A549 (cell line): ENCODE measurements around the gene TREH. TPM values are rescaled to one million over a fixed set of nuclear protein-coding genes. Genes with fewer than 3 reads are reported as not detected.

Source experiments
- ATAC-seq, 2 experiments: fragments of 200-7000 bp in 1 of 2; fragments of >200 bp in 1 of 2; cut with Nextera tagmentation in 1 of 2; cut with Tn5 transposase in 1 of 2; 3 replicates each; pipeline versions ENCODE4 v1.8.0 to v1.9.1; 2018 to 2020; ENCODE audit warnings: mild to moderate bottlenecking in 1 of 2, moderate library complexity in 1 of 2
- CTCF ChIA-PET: fragments of 300-600 bp; sonication (Branson Sonifier 250); formaldehyde crosslinking; extraction: SDS; loops from one replicate; lab custom pipeline; 2021; ENCODE audit warnings: antibody characterized with exemption, inconsistent platforms; lab: Yijun Ruan, JAX
- POLR2A ChIA-PET: fragments of 350-600 bp; formaldehyde crosslinking; extraction: SDS; loops from one replicate; lab custom pipeline; 2021; ENCODE audit warnings: antibody characterized with exemption, inconsistent platforms; lab: Yijun Ruan, JAX
- DNase-seq, 2 experiments: peaks; one replicate each; pipeline versions ENCODE4 v3.0.0 to v3.0.0-alpha.2; 2011 to 2016; ENCODE audit warnings: low read depth in 1 of 2, low spot score in 1 of 2
- FAIRE-seq: peaks from 2 replicates; lab custom pipeline; 2011; peaks lifted over from hg19 to GRCh38; lab: Jason Lieb, UNC
- H3K27ac ChIP-seq, 2 experiments: fragments of >200 bp; sonication (Bioruptor Twin); formaldehyde crosslinking; 3 replicates each; pipeline ENCODE4 v1.5.1; 2016 to 2017
- H3K4me1 ChIP-seq: fragments of >200 bp; sonication (Bioruptor Twin); formaldehyde crosslinking; 3 replicates; pipeline ENCODE4 v1.6.1; 2016
- H3K4me2 ChIP-seq: fragments of >200 bp; sonication (Bioruptor Twin); formaldehyde crosslinking; 3 replicates; pipeline ENCODE4 v1.6.1; 2016
- H3K4me3 ChIP-seq: fragments of >200 bp; sonication (Bioruptor Twin); formaldehyde crosslinking; 3 replicates; pipeline ENCODE4 v1.5.1; 2016
- H3K9me3 ChIP-seq: fragments of >200 bp; sonication (Bioruptor Twin); formaldehyde crosslinking; 3 replicates; pipeline ENCODE4 v1.6.1; 2016
- BHLHE40 ChIP-seq: IDR thresholded peaks from 2 replicates; pipeline ENCODE4 v1.6.1; 2012; ENCODE audit warnings: low read depth, low read length, inconsistent platforms
- CBX2 ChIP-seq: fragments of 200-600 bp; sonication (generic); IDR thresholded peaks from 2 replicates; pipeline ENCODE4 v1.6.1; 2016; ENCODE audit warnings: low read depth, mild to moderate bottlenecking, borderline replicate concordance
- EHMT2 ChIP-seq: fragments of 200-600 bp; sonication (generic); IDR thresholded peaks from 2 replicates; pipeline ENCODE4 v1.6.1; 2016; ENCODE audit warnings: antibody characterized with exemption, low read depth, mild to moderate bottlenecking, moderate library complexity
- EP300 ChIP-seq, 2 experiments: fragments of >200 bp; sonication (Bioruptor Twin); formaldehyde crosslinking; IDR thresholded peaks; 2 replicates in 1 of 2; 3 replicates in 1 of 2; pipeline ENCODE4 v1.6.1; 2016 to 2017
- ESRRA ChIP-seq: fragments of 150-350 bp; IDR thresholded peaks from 2 replicates; pipeline ENCODE4 v1.6.1; 2014; ENCODE audit warnings: mild to moderate bottlenecking, low read length, borderline replicate concordance
- FOSL2 ChIP-seq, 2 experiments: fragments of 450-650 bp in 1 of 2; fragments of >200 bp in 1 of 2; sonication (Bioruptor Twin) in 1 of 2; formaldehyde crosslinking; IDR thresholded peaks; 2 replicates each; pipeline versions ENCODE4 v1.5.0 to v1.6.1; 2016 to 2020; ENCODE audit warnings: mild to moderate bottlenecking in 1 of 2, moderate library complexity in 1 of 2
- GATA3 ChIP-seq: IDR thresholded peaks from 2 replicates; pipeline ENCODE4 v1.6.1; 2012; ENCODE audit warnings: borderline replicate concordance
- HEYL ChIP-seq: fragments of 250-450 bp; sonication (Bioruptor Pico); IDR thresholded peaks from 2 replicates; pipeline ENCODE4 v1.8.0; 2021; ENCODE audit warnings: mild to moderate bottlenecking, moderate library complexity
- HOXB13 ChIP-seq: fragments of 250-450 bp; sonication (Bioruptor Pico); IDR thresholded peaks from 2 replicates; pipeline ENCODE4 v1.5.0; 2020; ENCODE audit warnings: low read depth, mild to moderate bottlenecking, moderate library complexity
- JUNB ChIP-seq: fragments of >200 bp; sonication (Bioruptor Twin); formaldehyde crosslinking; IDR thresholded peaks from 2 replicates; pipeline ENCODE4 v1.6.1; 2016
- KDM5A ChIP-seq: fragments of 200-600 bp; sonication (generic); IDR thresholded peaks from 2 replicates; pipeline ENCODE4 v1.6.1; 2016; ENCODE audit warnings: antibody characterized with exemption, mild to moderate bottlenecking
- MAZ ChIP-seq: fragments of 150-350 bp; IDR thresholded peaks from 2 replicates; pipeline ENCODE4 v1.6.1; 2014; ENCODE audit warnings: antibody characterized with exemption, low read depth, low read length, borderline replicate concordance
- NFE2L2 ChIP-seq: fragments of 150-350 bp; conservative IDR thresholded peaks from 2 replicates; pipeline ENCODE4 v1.6.1; 2014; ENCODE audit warnings: low read length
- PHF8 ChIP-seq: fragments of 200-600 bp; sonication (generic); IDR thresholded peaks from 2 replicates; pipeline ENCODE4 v1.6.1; 2016; ENCODE audit warnings: low read depth, mild to moderate bottlenecking, antibody characterized with exemption, moderate library complexity, borderline replicate concordance
- POLR2A ChIP-seq: IDR thresholded peaks from 2 replicates; pipeline ENCODE4 v1.6.1; 2012; ENCODE audit warnings: mild to moderate bottlenecking, low read length
- RAD21 ChIP-seq, 2 experiments: fragments of >200 bp in 1 of 2; sonication (Bioruptor Twin) in 1 of 2; formaldehyde crosslinking in 1 of 2; IDR thresholded peaks in 1 of 2; conservative IDR thresholded peaks in 1 of 2; 2 replicates in 1 of 2; 3 replicates in 1 of 2; pipeline ENCODE4 v1.6.1; 2012 to 2018; ENCODE audit warnings: inconsistent platforms in 1 of 2
- RCOR1 ChIP-seq: fragments of 150-350 bp; IDR thresholded peaks from 2 replicates; pipeline ENCODE4 v1.6.1; 2014; ENCODE audit warnings: antibody characterized with exemption, low read length, low read depth
- RFX5 ChIP-seq: fragments of 450-650 bp; IDR thresholded peaks from 2 replicates; pipeline ENCODE4 v1.7.1; 2014; ENCODE audit warnings: antibody characterized with exemption, mild to moderate bottlenecking, moderate library complexity
- SREBF2 ChIP-seq: fragments of 450-650 bp; IDR thresholded peaks from 2 replicates; pipeline ENCODE4 v1.6.1; 2014; ENCODE audit warnings: mild to moderate bottlenecking, moderate library complexity
- ZC3H11A ChIP-seq: fragments of 450-650 bp; IDR thresholded peaks from 2 replicates; pipeline ENCODE4 v1.6.1; 2014; ENCODE audit warnings: antibody characterized with exemption, mild to moderate bottlenecking
- ZFP36 ChIP-seq: fragments of 450-650 bp; IDR thresholded peaks from 2 replicates; pipeline ENCODE4 v1.6.1; 2014; ENCODE audit warnings: borderline replicate concordance; ENCODE audit not compliant: partially characterized antibody
- ZNF302 ChIP-seq: fragments of 250-450 bp; sonication (Bioruptor Pico); IDR thresholded peaks from 2 replicates; pipeline ENCODE4 v1.9.0; 2021; ENCODE audit warnings: inconsistent platforms, mild to moderate bottlenecking, moderate library complexity
- WGBS: methylation state at CpG from one replicate; pipeline ENCODE4 v1.1.6; 2017; ENCODE audit errors: missing lambda C conversion rate; 5-methylcytosine and 5-hydroxymethylcytosine counted together
- polyA plus RNA-seq, 4 experiments: library from polyadenylated mRNA; depleted of rRNA in 3 of 4; stranded (reverse); fragments of >200 nt; fragmentation: RNase III in 1 of 4; extraction: RNeasy Plus Mini Kit Qiagen cat#74134 plus additional on column Dnase treatment in 1 of 4; gene quantifications; 2 replicates in 3 of 4; 3 replicates in 1 of 4; pipeline ENCODE4 v1.2.3, GENCODE V29; 2011 to 2017
- TF ChIP-seq, protein P1 (sequence below): fragments of >200 bp; sonication (Bioruptor Twin); formaldehyde crosslinking; IDR thresholded peaks from 3 replicates; pipeline ENCODE4 v1.5.1; 2016
- TF ChIP-seq, protein P2 (sequence below): IDR thresholded peaks from 2 replicates; pipeline ENCODE4 v1.6.1; 2012; ENCODE audit warnings: low read depth, borderline replicate concordance
- TF ChIP-seq, protein P3 (sequence below): IDR thresholded peaks from 2 replicates; pipeline ENCODE4 v1.6.1; 2012
- TF ChIP-seq, protein P4 (sequence below): fragments of 450-650 bp; IDR thresholded peaks from 2 replicates; pipeline ENCODE4 v1.6.1; 2014; ENCODE audit warnings: antibody characterized with exemption
- TF ChIP-seq, protein P5 (sequence below): fragments of 250-450 bp; sonication (Bioruptor Pico); IDR thresholded peaks from 2 replicates; pipeline ENCODE4 v1.5.0; 2021; ENCODE audit warnings: mild to moderate bottlenecking, moderate library complexity, borderline replicate concordance

TREH gene
- polyA plus RNA-seq, 2 of the 4 experiments (the other 2 are of a cell fraction) = 0.06 TPM; not detected in 1

DNA sequence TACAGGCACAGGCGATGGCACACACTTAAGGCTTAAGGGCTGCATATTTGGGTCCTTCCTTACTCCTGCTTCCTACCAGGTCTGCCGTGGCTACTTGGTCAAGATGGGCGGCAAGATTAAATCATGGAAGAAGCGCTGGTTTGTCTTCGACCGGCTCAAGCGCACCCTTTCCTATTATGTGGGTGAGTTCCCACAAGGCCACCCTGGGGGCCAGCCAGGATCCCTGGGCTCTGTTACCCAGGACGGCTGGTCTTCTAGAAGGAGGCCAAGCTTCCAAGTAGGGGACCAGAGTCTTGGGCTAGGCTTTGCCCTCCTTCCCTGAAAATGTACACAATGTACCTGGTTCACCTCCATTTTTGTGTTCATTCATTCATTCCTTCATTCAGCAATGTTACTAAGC lies 29.1 kb downstream of the TREH start:
- WGBS = 92% methylated on average over 7 of the region's 8 CpGs
- DNase-seq = no peak
- Histone ChIP-seq H3K4me3 (no peak overlapping the region), H3K27ac (no peak overlapping the region), H3K9me3 (no peaks in the 10 kb centered on the region), H3K4me1 (no peaks in the 10 kb centered on the region), H3K4me2 (no peak overlapping the region)
- CTCF ChIA-PET = interaction anchor here (1.3 kb wide), 1 partner anchor 10 kb away, joined by 4 read pairs; no protein-coding TSS in a partner anchor
- no peak for ATAC-seq
- TF ChIP-seq RFX5 (no peak), JUNB (no peak), SREBF2 (no peak), GATA3 (no peak), RCOR1 (no peak), ZNF302 (CRISPR knock-in tag) (no peak), CBX2 (no peak), PHF8 (no peak), NFE2L2 (no peak), BHLHE40 (no peak), ESRRA (no peak), EP300 (IDR thresholded peaks at IDR 0.05) (no peak), POLR2A (no peak)
- TF ChIP-seq, protein P1, sequence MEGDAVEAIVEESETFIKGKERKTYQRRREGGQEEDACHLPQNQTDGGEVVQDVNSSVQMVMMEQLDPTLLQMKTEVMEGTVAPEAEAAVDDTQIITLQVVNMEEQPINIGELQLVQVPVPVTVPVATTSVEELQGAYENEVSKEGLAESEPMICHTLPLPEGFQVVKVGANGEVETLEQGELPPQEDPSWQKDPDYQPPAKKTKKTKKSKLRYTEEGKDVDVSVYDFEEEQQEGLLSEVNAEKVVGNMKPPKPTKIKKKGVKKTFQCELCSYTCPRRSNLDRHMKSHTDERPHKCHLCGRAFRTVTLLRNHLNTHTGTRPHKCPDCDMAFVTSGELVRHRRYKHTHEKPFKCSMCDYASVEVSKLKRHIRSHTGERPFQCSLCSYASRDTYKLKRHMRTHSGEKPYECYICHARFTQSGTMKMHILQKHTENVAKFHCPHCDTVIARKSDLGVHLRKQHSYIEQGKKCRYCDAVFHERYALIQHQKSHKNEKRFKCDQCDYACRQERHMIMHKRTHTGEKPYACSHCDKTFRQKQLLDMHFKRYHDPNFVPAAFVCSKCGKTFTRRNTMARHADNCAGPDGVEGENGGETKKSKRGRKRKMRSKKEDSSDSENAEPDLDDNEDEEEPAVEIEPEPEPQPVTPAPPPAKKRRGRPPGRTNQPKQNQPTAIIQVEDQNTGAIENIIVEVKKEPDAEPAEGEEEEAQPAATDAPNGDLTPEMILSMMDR = no peak
- no peak for FAIRE-seq
- POLR2A ChIA-PET = no interaction called here

DNA sequence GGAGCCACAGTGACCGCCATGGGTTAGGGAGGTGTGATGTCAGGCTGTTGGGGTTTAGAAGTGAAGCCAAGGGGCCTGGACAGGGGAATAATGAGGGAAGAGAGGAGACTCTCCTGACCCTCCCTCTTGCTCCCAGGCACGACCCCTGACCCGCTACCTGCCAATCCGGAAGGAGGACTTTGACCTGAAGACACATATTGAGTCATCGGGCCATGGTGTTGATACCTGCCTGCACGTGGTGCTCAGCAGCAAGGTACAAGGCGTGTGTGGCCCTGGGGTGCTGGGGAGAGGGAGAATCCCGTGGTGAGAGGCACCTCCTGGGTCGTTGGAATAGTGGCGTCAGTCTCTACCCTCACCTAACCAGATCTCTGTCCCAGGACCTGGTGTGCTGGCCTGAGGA lies 29.5 kb downstream of the TREH start:
- DNase-seq (no peak), FAIRE-seq (no peak), ATAC-seq (no peak)
- Histone ChIP-seq H3K4me1 (no peaks in the 10 kb centered on the region), H3K4me2 (no peak overlapping the region), H3K9me3 (no peaks in the 10 kb centered on the region), H3K4me3 (no peak overlapping the region), H3K27ac (no peak overlapping the region)
- CTCF ChIA-PET = no interaction called here
- WGBS = 75% methylated on average over 10 of the region's 10 CpGs
- TF ChIP-seq JUNB = no peak
- no peak for TF ChIP-seq HOXB13
- no peak for TF ChIP-seq KDM5A
- TF ChIP-seq EHMT2 = no peak
- TF ChIP-seq, protein P1 = no peak
- TF ChIP-seq ZC3H11A = no peak
- no peak for TF ChIP-seq RAD21 (conservative IDR thresholded peaks at IDR 0.05 in 1 of 2, IDR thresholded peaks at IDR 0.05 in 1 of 2)
- no peak for TF ChIP-seq NFE2L2
- TF ChIP-seq, protein P2, sequence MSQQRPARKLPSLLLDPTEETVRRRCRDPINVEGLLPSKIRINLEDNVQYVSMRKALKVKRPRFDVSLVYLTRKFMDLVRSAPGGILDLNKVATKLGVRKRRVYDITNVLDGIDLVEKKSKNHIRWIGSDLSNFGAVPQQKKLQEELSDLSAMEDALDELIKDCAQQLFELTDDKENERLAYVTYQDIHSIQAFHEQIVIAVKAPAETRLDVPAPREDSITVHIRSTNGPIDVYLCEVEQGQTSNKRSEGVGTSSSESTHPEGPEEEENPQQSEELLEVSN = no peak
- TF ChIP-seq, all 56 proteins: peak for 0
- POLR2A ChIA-PET = no interaction called here

DNA sequence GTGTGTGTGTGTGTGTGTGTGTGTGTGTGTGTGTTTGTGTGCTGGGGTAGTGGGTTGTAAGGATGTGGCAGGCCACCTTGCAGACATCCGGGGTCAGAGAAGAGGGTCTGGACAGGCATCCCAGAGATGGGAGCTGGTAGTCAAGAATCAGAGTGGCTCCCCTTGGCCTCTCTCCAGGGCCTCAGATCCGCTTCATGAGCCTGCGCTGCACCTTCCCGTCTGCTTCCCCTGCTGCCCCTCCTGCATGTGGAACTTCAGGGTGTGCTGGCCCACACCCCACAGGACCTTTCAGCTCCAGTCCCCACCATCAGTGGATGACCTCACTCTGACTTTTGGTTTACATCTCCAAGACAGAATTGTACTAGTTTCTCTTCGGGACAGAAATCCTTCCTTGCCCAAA lies 31.2 kb downstream of the TREH start:
- POLR2A ChIA-PET = no interaction called here
- no peak overlapping the region for H3K4me2 ChIP-seq
- no peak for TF ChIP-seq FOSL2 (IDR thresholded peaks at IDR 0.05)
- TF ChIP-seq FOSL2 (CRISPR knock-in tag; IDR thresholded peaks at IDR 0.05) = no peak
- no peak for TF ChIP-seq HEYL (CRISPR knock-in tag)
- TF ChIP-seq GATA3 = no peak
- TF ChIP-seq POLR2A = no peak
- no peak for TF ChIP-seq ZFP36
- TF ChIP-seq, protein P3, sequence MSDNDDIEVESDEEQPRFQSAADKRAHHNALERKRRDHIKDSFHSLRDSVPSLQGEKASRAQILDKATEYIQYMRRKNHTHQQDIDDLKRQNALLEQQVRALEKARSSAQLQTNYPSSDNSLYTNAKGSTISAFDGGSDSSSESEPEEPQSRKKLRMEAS = no peak
- TF ChIP-seq ESRRA = no peak
- no peak for TF ChIP-seq MAZ
- TF ChIP-seq, protein P4, sequence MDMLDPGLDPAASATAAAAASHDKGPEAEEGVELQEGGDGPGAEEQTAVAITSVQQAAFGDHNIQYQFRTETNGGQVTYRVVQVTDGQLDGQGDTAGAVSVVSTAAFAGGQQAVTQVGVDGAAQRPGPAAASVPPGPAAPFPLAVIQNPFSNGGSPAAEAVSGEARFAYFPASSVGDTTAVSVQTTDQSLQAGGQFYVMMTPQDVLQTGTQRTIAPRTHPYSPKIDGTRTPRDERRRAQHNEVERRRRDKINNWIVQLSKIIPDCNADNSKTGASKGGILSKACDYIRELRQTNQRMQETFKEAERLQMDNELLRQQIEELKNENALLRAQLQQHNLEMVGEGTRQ = no peak
- TF ChIP-seq, protein P5, sequence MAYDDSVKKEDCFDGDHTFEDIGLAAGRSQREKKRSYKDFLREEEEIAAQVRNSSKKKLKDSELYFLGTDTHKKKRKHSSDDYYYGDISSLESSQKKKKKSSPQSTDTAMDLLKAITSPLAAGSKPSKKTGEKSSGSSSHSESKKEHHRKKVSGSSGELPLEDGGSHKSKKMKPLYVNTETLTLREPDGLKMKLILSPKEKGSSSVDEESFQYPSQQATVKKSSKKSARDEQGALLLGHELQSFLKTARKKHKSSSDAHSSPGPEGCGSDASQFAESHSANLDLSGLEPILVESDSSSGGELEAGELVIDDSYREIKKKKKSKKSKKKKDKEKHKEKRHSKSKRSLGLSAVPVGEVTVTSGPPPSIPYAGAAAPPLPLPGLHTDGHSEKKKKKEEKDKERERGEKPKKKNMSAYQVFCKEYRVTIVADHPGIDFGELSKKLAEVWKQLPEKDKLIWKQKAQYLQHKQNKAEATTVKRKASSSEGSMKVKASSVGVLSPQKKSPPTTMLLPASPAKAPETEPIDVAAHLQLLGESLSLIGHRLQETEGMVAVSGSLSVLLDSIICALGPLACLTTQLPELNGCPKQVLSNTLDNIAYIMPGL (CRISPR knock-in tag) = no peak
- FAIRE-seq (no peak), ATAC-seq (no peak), DNase-seq (no peak)
- CTCF ChIA-PET = interaction anchor here (1.3 kb wide), 1 partner anchor 15 kb away, joined by 5 read pairs; no protein-coding TSS in a partner anchor
- 84% methylated on average over 5 of the region's 5 CpGs for WGBS
- H3K4me1 ChIP-seq = no peaks in the 10 kb centered on the region
- no peak overlapping the region for H3K27ac ChIP-seq
- H3K9me3 ChIP-seq = no peaks in the 10 kb centered on the region
- no peak overlapping the region for H3K4me3 ChIP-seq
